Measurements from ENCODE around the gene SLC6A18.

- TF ChIP-seq POLR2A (IDR thresholded peaks at IDR 0.05; ENCODE audit: low read depth, low read length): no peak
- no peak for TF ChIP-seq TAF1 (IDR thresholded peaks at IDR 0.05; ENCODE audit: borderline replicate concordance, low read depth, low read length)
- no peak for TF ChIP-seq POLR2AphosphoS5 (IDR thresholded peaks at IDR 0.05; ENCODE audit: low read depth, low read length)
Measured at GRCh38 chr5:1244255-1244654, 19.1 kb downstream of the SLC6A18 start.

All from GM12892 (cell line).